GM23338 (cell line): ENCODE data around the gene EVX2.

Experiments
- CREB1 ChIP-seq: fragments of 250-450 bp; sonication (Bioruptor Pico); IDR thresholded peaks from 2 replicates; pipeline ENCODE4 v1.5.0; 2020; ENCODE audit warnings: low read depth, mild to moderate bottlenecking, moderate library complexity
- CTCF ChIP-seq, 2 experiments: fragments of 200-600 bp in 1 of 2; sonication (generic) in 1 of 2; conservative IDR thresholded peaks; 2 replicates each; pipeline versions ENCODE4 v1.5.1 to v1.6.1; 2016 to 2017; ENCODE audit warnings: antibody characterized with exemption in 2 of 2, low read depth in 2 of 2, mild to moderate bottlenecking in 2 of 2, moderate library complexity in 1 of 2
- ETS1 ChIP-seq: IDR thresholded peaks from 2 replicates; pipeline ENCODE4 v1.6.1; 2016; ENCODE audit warnings: antibody characterized with exemption
- EZH2 ChIP-seq: fragments of 200-600 bp; sonication (generic); IDR thresholded peaks from one replicate; pipeline ENCODE4 v1.8.0; 2017; ENCODE audit warnings: antibody characterized with exemption, mild to moderate bottlenecking, low read depth; ENCODE audit not compliant: unreplicated experiment
- EZH2phosphoT487 ChIP-seq: fragments of 200-600 bp; sonication (generic); IDR thresholded peaks from one replicate; pipeline ENCODE4 v1.8.1; 2018; ENCODE audit warnings: antibody characterized with exemption; ENCODE audit not compliant: unreplicated experiment
- JUNB ChIP-seq: IDR thresholded peaks from one replicate; pipeline ENCODE4 v1.6.1; 2016; ENCODE audit warnings: antibody characterized with exemption; ENCODE audit not compliant: unreplicated experiment
- NANOG ChIP-seq: IDR thresholded peaks from 2 replicates; pipeline ENCODE4 v1.6.1; 2016; ENCODE audit warnings: antibody characterized with exemption, borderline replicate concordance
- POLR2AphosphoS5 ChIP-seq: IDR thresholded peaks from 2 replicates; pipeline ENCODE4 v1.6.1; 2016; ENCODE audit warnings: antibody characterized with exemption, low read depth
- REST ChIP-seq: IDR thresholded peaks from one replicate; pipeline ENCODE4 v1.6.1; 2018; ENCODE audit warnings: antibody characterized with exemption; ENCODE audit not compliant: unreplicated experiment
- ZNF114 ChIP-seq: fragments of 250-450 bp; sonication (Bioruptor Pico); IDR thresholded peaks from 2 replicates; pipeline ENCODE4 v1.5.0; 2020; ENCODE audit warnings: mild to moderate bottlenecking, moderate library complexity
- ZNF331 ChIP-seq: fragments of 250-450 bp; sonication (Bioruptor Pico); IDR thresholded peaks from 2 replicates; pipeline ENCODE4 v1.5.0; 2020; ENCODE audit warnings: low read depth, mild to moderate bottlenecking, moderate library complexity
- ZNF462 ChIP-seq: fragments of 250-450 bp; sonication (Bioruptor Pico); IDR thresholded peaks from 2 replicates; pipeline ENCODE4 v1.5.0; 2020; ENCODE audit warnings: mild to moderate bottlenecking, moderate library complexity

- TF ChIP-seq CTCF (conservative IDR thresholded peaks at IDR 0.05; ENCODE audit: low read depth in 2 of 2) (no peak), POLR2AphosphoS5 (no peak), CREB1 (CRISPR knock-in tag) (no peak), EZH2 (peak; percentile 57), NANOG (no peak), ZNF331 (no peak), REST (no peak), EZH2phosphoT487 (no peak), JUNB (no peak), ZNF114 (CRISPR knock-in tag) (no peak), ETS1 (no peak), ZNF462 (CRISPR knock-in tag) (no peak)
Measured at GRCh38 chr2:176094349-176094748, 10.6 kb upstream of the EVX2 start.
